T47D (cell line): Measurements from ENCODE around the gene MAML3.

Experiments
- DNase-seq, 2 experiments: peaks; one replicate each; pipeline versions ENCODE4 v3.0.0 to v3.0.0-alpha.2; 2011 to 2012; ENCODE audit warnings: low read depth in 1 of 2, low spot score in 1 of 2
- JUND ChIP-seq: IDR thresholded peaks from 2 replicates; pipeline ENCODE4 v1.6.1; 2012; ENCODE audit warnings: low read depth
- in situ Hi-C: cut with HindIII; loops from 2 replicates; pipeline ENCODE4 v1.10.0; 2016; ENCODE audit warnings: low sequenced_read_pairs, low pct_unique_long_range_greater_than_20kb

Gene MAML3

DNA sequence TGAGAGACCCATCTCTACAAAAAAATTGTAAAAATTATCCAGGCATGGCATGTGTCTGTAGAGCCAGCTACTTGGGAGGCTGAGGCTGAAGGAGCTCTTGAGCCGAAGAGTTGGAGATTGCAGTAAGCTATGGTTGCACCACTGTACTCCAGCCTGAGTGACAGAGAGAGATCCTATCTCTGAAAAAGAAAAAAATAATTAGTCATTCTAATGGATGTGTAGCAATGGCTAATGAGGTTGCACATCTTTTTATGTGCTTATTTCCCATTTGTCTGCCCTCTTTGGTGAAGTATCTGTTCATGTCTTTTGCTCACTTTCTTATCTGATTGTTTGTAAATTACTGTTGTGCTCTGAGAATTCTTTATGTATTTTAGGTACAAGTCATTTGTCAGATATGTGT, 19.0 kb upstream of the MAML3 start:
- in situ Hi-C loops = no loop called here
- no peak for DNase-seq
- TF ChIP-seq JUND = no peak

- DNase-seq = no peak
- TF ChIP-seq JUND = no peak
- in situ Hi-C loops = no loop called here
These were observed 16.3 kb upstream of the MAML3 start for GRCh38 chr4:140170299-140170698.

- no peak for TF ChIP-seq JUND
- in situ Hi-C loops = no loop called here
- no peak for DNase-seq
These were observed 15.0 kb upstream of the MAML3 start for GRCh38 chr4:140168936-140169335.

DNA sequence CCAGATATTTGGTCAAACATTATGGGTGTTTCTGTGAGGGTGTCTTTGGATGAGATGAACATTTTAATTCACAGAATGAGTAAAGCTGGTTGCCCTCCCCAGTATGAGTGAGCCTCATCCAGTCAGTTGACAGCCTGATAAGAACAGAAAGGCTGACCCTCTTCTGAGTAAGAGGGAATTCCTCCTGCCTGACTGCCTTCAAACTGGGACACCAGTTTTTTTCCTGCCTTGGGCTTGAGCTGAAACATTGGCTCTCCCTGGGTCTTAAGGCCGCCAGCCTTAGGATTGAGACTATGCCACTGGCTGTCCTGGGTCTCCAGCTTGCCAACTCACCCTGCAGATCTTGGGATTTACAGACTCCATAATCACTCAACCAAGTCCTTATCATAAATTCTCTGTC, 14.5 kb upstream of the MAML3 start:
- in situ Hi-C loops = no loop called here
- TF ChIP-seq JUND = no peak
- DNase-seq = no peak

GRCh38 chr4:140163029-140163810, 9.2 kb upstream of the MAML3 start:
- no peak for TF ChIP-seq JUND
- no peak for DNase-seq
- in situ Hi-C loops = no loop called here

DNA sequence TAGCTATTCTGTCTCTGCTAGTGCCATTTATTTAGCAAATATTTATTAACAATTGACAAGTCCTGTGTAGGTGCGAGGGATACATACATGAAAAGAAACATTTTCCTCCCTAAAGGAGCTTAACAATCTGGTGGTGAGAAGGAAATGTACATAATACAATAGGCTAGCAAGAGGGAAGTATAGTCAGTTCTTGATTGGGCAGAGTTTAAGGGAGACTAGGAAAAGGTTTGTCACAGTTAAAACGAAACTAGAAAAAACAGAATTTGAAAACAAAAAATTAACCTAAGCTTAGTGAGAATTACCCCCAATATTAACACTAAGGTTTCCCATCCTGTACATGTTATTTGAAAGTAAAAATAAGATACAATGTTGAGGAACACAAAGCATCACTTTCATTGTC, 8.6 kb upstream of the MAML3 start:
- no peak for DNase-seq
- in situ Hi-C loops = no loop called here
- no peak for TF ChIP-seq JUND

DNA sequence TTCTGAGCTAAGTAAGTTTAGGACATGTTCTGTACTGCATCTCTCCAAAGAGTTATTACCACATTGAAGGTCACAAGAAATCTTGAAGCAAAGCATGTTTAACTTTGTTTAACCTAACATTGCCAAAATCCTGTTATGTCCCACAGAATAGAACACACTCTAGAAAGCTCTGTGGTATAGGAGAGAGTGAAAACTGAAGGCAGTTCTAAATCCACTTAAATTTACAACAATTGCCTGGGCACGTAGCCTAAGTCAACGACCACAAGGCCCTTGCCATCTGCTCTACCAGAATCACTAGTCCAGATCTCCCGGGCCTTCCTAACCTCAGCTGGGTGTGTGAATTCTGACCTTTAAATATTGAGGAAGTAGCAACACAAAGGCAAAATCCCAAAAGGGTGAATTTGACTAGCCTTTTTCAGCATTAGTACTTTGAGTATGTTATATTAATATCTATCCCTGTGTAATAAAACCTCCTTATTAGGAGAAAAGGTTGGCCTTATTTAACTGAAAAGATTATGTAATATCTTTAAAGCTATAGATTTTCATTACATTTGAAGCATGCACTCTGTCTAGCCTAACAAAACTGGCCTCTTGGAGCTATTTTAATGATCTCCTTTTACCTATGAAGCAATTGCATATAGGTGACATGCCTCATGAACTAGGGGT, 4.5 kb upstream of the MAML3 start:
- no peak for TF ChIP-seq JUND
- in situ Hi-C loops = no loop called here
- peak in 1 of 2 experiments; percentile 57 for DNase-seq

- in situ Hi-C loops = no loop called here
- DNase-seq = peak in 1 of 2 experiments; percentile 56
- TF ChIP-seq JUND = no peak
These were observed 3.4 kb upstream of the MAML3 start for GRCh38 chr4:140157341-140157740.

DNA sequence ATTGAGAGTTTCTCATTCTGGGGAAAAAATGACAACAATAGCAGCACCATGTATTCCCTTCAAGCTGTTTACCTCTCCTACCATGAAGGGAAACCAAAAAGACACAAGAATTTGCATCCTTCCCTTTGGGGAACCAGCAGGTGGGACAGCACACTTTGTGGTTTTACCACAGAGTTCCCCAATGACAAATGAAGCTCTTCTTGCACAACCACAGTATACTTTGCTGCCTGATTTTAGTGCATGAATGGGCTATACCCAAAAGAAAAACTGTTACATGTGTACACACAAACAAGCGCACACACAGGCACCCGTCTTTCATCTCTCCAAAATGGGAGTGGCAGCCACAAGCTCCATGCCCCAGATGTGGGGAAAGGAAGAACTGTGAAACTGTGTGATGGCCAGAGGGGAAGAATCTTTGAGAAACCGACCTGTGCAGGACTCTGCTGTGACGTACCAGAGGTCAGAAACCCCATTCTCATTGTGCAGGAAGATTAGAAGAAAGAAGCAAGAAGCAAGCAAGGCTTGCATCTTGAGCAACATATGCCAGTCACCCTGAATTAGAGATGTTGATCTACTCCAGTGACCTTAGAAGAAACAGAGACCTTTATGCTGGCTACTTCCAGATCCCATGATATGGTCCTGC, 2.7 kb upstream of the MAML3 start:
- DNase-seq = no peak
- in situ Hi-C loops = no loop called here
- no peak for TF ChIP-seq JUND

DNA sequence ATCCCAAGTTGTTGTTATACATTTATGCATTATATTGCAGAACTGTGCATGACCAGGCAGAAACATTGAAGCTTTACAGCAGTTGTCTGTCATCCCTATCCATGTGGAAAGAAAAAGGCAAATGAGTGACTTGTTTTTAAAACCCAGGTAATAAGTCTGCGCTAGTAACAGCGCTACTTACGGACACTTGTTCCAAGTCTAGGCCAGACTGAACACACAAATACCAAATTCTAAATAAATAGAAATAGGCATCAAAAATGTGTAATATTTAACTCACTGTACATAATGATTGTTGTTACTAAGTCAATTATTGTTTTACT, 548 bp upstream of the MAML3 start:
- in situ Hi-C loops = no loop called here
- no peak for TF ChIP-seq JUND
- DNase-seq = no peak

- in situ Hi-C loops = no loop called here
- TF ChIP-seq JUND = no peak
- no peak for DNase-seq
These were observed 616 bp downstream of the MAML3 start for GRCh38 chr4:140153419-140153717.

DNA sequence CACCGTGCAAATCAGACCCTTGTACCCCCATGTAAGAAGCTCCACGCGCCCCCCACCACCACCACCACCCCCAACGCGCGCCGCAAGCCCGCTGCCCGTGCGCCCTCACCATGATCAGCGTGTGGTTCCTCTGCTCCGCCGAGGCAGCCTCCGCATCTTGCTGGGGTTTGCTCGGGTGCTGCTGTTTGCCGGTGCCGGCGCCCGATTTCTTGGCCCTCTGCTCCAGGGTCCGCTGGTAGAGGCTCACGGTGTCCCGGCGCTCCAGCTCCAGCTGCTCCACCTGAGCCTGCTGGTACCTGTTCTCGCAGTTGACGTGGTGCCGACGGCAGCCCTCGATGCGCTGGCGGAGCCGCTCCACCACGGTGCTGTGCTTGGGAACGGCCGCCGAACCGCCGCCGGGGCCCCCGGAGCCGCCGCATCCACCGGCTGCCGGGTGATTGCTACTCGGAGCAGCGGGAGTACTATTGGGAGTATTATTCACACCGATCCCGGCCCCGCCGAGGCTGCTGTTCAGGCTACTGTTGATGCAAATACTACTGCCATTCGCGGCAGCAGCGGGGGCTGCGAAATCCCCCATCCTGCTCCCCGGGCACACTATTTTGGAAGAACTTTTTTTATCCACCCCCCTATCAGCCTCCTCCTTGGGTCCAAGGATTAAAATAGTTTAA, 1.1 kb downstream of the MAML3 start:
- in situ Hi-C loops = no loop called here
- DNase-seq = peak in 1 of 2 experiments; percentile 48
- TF ChIP-seq JUND = no peak

- in situ Hi-C loops = no loop called here
- TF ChIP-seq JUND = no peak
- DNase-seq = peak; percentile 47 to 79
These were observed 1.8 kb downstream of the MAML3 start for GRCh38 chr4:140152013-140152703.
